NB4 (cell line): ENCODE results near the gene LCNL1.

Experiments
- DNase-seq: peaks from one replicate; pipeline ENCODE4 v3.0.0; 2010; ENCODE audit warnings: low read depth
- H3K4me3 ChIP-seq: one replicate; pipeline ENCODE4 v1.5.1; 2011; ENCODE audit warnings: mild to moderate bottlenecking, low read depth, low read length, moderate library complexity
- CTCF ChIP-seq: IDR thresholded peaks from one replicate; pipeline ENCODE4 v1.5.1; 2012; ENCODE audit warnings: low read depth, low read length
- MAX ChIP-seq: IDR thresholded peaks from 2 replicates; pipeline ENCODE4 v1.6.1; 2011; ENCODE audit warnings: low read depth, low read length
- MYC ChIP-seq: IDR thresholded peaks from 2 replicates; pipeline ENCODE4 v1.6.1; 2011; ENCODE audit warnings: low read depth, low read length
- POLR2A ChIP-seq: IDR thresholded peaks from 2 replicates; pipeline ENCODE4 v1.6.1; 2011; ENCODE audit warnings: mild to moderate bottlenecking; ENCODE audit not compliant: insufficient read length; ENCODE audit errors: extremely low read depth

The LCNL1 gene

GRCh38 chr9:137034039-137034708, 51.4 kb downstream of the LCNL1 start:
- TF ChIP-seq POLR2A (peak; percentile 64), MYC (peak; percentile 25; the same call in 1 of the 2 replicates), CTCF (no peak)
- peak overlapping the region; percentile 32 for H3K4me3 ChIP-seq
- DNase-seq = peak; percentile 90

DNA sequence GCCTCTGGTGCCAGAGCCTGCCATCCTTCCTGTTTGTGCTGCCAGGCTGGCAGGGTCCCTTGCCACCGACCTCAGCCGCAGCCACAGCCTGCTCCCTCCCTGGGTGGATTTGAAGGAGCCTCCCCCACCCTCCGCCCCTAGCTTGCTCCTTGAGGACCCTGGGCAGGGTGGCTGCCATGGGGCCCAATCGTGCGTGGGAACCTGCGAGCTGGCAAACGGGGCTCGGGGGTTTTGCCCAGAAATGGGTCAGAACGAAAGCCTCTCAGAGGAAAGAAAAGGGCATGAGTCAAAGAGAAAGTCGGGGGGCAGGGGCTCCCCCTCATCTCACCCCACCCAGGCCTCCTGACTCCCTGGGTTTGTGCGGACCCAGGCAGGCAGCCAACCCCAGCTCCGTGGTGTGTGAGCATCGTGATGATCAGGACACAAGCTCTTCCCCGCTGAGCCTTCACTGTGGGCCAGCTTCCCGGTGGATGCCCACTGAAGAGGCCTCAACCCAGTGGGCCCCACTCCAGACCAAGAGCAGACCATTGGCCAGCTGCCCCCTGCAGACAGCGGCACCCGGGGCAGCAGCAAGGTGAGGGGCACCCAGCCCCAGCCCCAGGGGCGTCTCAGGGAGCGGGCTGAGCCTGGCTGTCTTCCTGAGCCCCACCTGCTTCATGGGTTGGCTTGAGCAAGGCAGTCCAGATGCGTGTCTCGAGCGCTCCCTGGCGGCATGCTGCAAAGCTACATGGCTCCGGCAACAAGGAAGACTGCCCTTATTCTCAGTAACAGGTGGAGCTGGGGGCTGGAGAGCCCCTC, 52.1 kb downstream of the LCNL1 start:
- TF ChIP-seq MAX (peak; percentile 78), POLR2A (no peak), CTCF (peak; percentile 91), MYC (peak; percentile 55)
- peak; percentile 94 for DNase-seq
- H3K4me3 ChIP-seq = peak overlapping the region; percentile 34
